Neural cell (in vitro differentiated cells): ENCODE results near the gene UCK1.

ENCODE experiments used
- MXI1 ChIP-seq: fragments of 450-650 bp; conservative IDR thresholded peaks from 2 replicates; pipeline ENCODE4 v1.6.1; 2014; ENCODE audit warnings: antibody characterized with exemption, mild to moderate bottlenecking; ENCODE audit not compliant: poor library complexity, severe bottlenecking
- RAD21 ChIP-seq: fragments of 450-650 bp; conservative IDR thresholded peaks from 2 replicates; pipeline ENCODE4 v1.6.1; 2014; ENCODE audit warnings: antibody characterized with exemption, mild to moderate bottlenecking, moderate library complexity
- TAF1 ChIP-seq: IDR thresholded peaks from 2 replicates; pipeline ENCODE4 v1.6.1; 2012; ENCODE audit warnings: low read depth
- TF ChIP-seq, protein P1 (sequence below): fragments of 450-650 bp; IDR thresholded peaks from 2 replicates; pipeline ENCODE4 v1.5.1; 2014; ENCODE audit warnings: antibody characterized with exemption, mild to moderate bottlenecking, moderate library complexity; ENCODE audit not compliant: poor library complexity, severe bottlenecking

DNA sequence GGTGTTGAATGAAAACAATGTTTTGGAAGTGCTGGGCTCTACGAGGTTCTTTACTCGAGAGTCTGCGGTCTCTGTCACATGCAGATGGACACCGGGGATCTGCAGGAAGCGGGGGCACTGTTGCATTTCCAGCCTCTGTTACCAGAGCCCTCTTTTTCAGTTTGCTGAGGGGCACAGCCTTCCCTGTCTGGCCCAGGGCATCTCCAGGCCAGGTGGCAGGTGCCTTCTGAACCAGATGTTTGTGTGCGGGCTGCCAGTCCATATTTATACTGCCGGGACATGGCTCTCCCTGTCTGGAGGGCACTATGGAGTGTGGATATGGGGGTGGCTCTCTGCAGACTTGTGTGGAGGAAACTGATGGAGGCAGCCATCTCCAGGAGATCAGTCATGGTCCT lies 47.0 kb downstream of the UCK1 start:
- no peak for TF ChIP-seq MXI1
- no peak for TF ChIP-seq RAD21
- TF ChIP-seq TAF1 = no peak
- TF ChIP-seq, protein P1, sequence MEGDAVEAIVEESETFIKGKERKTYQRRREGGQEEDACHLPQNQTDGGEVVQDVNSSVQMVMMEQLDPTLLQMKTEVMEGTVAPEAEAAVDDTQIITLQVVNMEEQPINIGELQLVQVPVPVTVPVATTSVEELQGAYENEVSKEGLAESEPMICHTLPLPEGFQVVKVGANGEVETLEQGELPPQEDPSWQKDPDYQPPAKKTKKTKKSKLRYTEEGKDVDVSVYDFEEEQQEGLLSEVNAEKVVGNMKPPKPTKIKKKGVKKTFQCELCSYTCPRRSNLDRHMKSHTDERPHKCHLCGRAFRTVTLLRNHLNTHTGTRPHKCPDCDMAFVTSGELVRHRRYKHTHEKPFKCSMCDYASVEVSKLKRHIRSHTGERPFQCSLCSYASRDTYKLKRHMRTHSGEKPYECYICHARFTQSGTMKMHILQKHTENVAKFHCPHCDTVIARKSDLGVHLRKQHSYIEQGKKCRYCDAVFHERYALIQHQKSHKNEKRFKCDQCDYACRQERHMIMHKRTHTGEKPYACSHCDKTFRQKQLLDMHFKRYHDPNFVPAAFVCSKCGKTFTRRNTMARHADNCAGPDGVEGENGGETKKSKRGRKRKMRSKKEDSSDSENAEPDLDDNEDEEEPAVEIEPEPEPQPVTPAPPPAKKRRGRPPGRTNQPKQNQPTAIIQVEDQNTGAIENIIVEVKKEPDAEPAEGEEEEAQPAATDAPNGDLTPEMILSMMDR = no peak
